Activated naive CD4-positive, alpha-beta T cell treated with anti-CD3 and anti-CD28 coated beads, Interleukin-2, amount 50 U/mL, for 16 hours (primary cell): Measurements from ENCODE around the gene RAPH1.
"Not testable (repeated sequence)": the region's sequence is repeated elsewhere in the genome, so short reads cannot be mapped to it uniquely, and the experiment has no call there.

ENCODE experiments used
- DNase-seq: peaks from one replicate; pipeline ENCODE4 v3.0.0-alpha.2; 2020

RAPH1 gene

DNA sequence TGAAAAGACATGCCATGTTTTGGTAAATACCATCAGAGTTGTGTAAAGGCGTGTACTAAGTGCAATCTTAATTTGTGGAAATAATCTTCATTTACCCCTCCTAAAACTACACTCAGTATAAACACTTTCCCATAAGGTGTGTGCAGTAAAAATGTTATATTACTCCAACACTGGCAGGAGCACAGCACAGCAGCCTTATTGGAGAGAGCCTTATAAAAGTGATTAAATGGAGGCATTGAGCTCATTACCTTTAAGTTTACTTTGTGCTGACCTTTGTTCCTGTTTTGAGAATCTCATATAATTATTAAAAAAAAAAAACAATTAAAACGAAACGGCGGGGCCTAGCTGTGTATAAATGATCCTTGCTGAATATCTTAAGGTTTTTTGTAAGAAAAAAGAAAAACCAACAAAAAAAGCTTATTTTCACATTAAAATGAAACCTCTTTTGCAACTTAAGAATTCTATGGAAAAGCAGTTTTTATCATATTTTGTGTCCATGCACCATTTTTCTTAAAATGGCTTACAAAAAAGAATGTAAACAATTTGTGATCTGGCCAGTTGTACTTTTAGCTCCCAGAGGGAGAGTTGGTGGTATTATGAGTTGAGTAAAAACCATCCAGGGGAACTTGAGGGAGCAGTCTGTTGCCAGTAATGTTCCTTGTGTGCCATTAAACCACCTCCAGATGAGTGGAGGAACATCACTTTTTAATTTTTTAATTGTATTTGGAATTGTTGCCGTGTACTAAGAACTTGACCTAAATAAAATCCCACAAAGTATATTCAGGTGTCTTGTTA, 103.5 kb downstream of the RAPH1 start:
- no peak for DNase-seq

DNA sequence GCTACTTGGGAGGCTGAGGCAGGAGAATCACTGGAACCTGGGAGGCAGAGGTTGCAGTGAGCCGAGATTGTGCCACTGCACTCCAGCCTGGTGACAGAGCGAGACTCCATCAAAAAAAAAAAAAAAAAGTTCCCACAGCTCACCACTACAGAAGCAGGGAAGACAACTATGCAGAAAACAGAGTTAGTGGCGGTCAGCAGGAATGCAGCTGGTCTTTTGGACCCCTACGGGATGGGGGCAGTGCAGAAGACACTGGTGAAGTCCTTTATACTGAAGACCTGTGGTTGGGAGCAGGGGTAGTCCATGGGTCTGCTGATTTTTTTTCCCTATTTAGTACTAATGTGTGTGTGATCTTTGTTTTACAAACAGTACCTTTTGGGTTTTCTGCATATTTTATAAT, 105.5 kb downstream of the RAPH1 start:
- DNase-seq, result not testable (repeated sequence)

DNA sequence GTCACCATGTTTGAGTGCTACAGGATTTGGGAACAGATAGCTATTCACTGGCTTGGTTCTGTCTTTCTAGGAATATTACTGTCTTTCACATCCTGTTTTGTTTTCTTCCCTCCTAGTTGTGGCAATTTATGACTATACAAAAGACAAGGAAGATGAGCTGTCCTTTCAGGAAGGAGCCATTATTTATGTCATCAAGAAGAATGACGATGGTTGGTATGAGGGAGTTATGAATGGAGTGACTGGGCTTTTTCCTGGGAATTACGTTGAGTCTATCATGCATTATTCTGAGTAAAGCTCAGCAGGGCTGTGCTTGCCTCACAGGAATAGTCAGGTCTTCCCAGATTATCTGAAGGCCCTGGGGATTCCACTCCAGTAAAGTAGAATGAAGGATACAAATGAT, 108.0 kb downstream of the RAPH1 start:
- no peak for DNase-seq

DNA sequence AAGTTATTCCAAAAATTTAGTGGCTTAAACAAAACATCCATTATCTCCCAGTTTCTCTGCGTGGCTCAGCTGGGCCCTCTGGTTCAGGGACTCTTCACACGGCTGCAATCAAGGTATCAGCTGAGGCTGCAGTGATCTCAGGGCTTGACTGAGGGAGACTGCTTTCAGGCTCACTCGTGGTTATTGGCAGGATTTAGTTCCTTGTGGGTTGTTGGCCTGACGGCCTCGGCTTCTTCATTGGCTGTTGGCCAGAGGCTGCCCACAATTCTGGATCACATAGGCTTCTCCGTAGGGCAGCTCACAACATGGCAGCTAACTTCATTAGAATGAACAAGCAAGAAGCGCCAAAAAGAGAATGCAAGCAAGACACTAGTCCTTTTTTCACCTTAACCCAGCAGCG, 116.8 kb downstream of the RAPH1 start:
- DNase-seq, result no peak

DNA sequence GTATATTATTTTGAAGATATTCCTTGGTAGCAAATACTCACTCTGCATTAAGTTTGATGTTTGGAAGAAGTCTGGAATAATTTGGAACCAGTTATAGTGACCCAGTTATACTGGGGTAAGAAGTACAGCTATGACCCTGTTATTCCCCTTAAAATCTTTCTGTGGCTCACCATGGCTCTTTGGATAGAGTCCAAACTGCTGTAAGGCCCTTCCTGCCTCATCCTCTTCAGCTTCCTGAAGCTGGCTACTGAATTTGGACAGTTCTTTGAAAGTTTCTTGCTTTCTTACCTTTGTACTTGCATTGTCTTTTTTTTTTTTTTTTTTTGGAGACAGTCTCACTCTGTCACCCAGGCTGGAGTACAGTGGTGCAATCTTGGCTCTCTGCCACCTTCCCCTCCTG, 121.3 kb downstream of the RAPH1 start:
- no peak for DNase-seq

DNA sequence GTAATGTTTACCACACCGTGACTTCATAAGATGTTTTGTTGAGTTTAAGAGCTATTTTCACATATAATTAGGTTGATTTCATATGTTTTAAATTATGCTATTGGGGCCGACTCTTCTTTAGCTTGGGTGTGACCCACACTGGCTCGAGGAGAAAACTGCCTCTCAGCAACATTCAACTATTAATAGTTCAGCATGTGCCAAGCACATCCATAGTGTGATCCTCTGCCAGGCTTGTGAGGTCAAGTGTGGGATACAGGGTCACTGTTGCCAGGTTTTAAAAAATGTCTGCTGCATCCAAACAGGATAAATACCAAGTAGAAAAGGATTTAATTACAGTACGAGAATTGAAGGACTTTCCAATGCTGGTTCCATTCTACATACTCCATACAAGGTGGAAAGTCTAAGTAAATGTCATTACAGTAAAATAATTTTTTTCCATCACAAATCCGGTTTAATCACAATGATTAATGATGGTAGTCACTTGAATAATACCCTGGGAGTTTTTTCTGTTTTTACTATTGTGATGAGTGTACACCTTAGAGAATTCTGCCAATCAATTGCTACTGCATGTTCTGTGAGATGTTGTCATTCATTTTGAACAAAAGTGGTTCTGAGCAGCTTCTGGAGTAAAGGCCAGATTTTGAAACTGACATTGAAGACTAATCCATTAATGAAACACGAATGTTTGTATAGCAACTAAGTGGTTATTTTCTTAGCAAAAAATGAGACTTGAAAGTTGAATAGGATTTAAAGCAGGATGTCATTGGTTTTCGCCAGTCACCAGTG, 122.4 kb downstream of the RAPH1 start:
- DNase-seq, result no peak

DNA sequence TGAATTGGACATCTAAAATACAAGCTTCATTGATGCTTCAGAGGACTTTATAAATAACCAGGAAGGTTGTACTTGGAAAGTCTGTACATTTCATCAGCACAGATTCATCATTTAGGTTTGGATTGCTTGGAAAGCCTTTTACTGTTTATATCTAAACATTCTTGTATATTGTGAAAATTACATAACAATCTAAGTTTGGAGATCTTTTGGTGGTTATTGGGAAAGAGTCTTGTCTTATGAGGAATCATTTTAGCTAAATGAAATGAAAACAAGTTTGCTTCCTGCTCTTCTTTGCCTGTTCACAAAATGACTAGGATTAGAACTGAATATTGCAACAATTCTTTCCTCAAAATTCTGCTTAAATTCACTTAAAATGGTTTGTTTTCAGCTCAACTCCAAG, 127.6 kb downstream of the RAPH1 start:
- DNase-seq, result no peak

DNA sequence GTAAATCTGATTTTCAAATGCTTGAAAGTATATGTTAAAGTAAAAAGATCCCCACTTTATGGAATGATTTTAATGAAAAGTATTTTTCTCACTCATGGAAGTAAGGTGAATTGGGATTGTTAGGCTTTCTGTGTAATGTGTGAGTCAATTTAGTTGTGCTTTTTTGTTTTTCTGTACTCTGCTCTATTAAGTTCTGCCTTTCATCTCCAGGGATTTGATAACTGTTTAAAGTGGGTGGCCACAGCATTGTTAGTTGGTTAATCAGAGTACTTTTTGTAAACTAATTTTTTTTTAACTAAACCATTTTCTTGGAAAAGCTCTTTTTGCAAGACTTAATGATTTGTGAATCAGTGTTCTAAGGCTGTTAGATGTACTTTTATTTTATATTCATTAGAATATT, 130.1 kb downstream of the RAPH1 start:
- no peak for DNase-seq

DNA sequence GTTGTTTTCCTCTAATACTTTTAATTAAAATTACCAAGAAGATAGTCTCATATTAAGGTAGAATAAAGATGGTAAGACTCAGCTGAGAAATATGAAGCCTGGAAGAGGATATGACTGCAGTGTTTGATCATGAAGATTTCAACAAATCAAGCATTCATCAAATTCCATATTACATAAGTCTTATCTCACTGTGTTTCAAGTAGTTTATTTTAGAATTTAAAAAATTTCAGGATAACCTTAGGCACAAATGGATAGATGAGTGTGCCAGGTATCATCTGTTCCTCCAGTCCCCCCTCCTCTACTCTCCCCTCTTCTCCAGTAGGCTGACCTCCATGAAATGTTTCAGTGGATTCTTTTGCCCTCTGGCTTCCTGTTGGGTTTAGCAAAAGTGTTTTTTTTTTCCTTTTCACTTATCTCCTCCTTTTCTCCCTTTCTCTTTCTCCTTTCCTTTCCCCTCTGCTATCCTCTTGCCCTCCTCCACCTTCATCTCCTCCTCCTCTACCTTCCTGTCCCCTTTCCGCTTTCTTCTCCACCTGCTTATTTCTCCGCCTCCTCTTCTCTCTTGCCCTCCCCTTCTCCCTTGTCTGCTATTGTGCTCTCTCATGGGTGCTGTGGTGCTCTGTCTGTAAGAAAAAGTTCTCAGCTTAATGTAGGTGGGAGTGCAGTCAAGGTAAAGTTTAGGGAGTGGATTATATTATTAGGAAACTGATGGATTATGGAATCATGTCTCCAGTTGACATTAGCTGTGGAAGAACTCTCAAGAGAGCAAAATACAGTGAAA, 134.1 kb downstream of the RAPH1 start:
- DNase-seq, result no peak

DNA sequence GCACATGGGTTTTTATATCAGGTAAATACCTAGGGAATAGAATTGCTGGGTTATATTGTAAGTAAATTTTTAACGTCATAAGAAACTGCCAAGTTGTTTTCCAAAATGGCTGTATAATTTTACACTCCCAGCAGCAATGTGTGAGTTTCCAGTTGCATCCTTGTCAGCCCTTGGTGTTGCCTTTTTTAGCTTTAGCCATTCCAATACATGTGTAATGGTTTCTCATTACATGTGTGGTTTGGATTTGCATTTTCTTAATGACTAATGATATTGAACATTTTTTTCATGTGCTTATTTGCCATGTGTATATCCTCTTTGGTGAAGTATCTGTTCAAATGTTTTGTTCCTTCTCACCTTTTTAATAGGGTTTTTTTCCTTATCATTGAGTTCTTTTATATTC, 136.1 kb downstream of the RAPH1 start:
- no peak for DNase-seq

DNA sequence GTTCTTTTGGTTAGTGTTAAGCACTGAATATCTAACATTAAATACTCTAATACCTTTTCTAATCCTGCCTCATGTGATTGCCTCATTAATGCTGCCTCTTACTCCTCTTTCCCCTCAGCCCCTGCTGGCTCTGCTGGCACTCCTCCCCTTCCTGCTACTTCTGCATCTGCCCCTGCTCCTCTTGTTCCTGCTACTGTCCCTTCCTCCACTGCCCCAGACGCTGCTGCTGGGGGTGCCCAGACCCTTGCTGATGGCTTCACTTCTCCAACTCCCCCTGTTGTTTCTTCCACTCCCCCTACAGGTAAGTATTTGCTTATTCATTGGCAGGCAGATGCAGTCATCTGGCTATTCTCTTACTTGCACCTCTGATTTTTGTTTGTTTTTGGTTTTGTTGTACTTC, 138.4 kb downstream of the RAPH1 start:
- DNase-seq, result no peak

DNA sequence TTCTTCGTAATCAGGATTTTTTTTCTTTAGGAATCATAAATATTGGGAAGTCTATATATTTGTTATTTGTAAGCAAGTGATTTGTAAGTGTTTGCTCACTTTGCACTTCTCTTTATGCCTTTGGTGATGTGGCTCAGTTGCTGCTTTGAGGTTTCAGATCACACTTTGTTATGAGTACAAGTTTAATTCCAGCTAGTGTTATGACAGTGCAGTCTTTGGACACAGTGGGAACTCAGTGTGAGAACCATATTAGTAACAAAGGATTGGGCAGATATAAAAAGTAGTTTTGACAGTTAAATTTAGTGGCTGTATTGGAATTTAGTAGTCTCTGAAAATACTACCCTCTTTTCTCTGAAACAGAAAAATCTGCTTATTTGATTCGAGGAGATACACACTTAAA, 139.2 kb downstream of the RAPH1 start:
- DNase-seq, result no peak

DNA sequence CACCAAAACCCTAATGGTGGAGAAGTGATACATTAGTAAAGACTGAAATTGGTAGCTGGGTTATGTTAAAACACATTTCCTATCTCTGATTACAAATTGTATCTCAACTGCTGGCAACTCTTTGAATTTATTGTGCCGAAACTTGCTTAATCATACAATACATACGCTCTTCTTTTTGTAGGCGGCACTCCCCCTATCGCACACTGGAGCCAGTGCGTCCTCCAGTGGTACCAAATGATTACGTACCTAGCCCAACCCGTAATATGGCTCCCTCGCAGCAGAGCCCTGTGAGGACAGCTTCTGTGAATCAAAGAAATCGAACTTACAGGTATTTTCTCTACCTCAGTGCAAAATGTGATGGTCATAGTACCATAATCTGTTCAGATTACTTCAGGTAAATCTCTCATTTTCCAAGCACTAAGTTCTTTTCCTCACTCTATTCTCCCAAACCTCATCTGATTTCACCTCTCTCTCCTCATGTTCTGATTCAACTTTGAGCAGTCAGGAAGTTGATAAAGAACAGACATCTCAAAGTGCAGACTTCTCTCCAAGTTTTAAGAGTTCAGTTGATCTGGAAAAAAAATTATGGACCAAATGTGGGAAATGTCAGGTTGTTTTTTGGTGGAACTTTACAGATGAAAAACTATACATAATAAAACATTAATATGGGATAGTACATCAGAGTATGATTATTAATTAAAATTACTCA, 140.4 kb downstream of the RAPH1 start:
- DNase-seq, result no peak

DNA sequence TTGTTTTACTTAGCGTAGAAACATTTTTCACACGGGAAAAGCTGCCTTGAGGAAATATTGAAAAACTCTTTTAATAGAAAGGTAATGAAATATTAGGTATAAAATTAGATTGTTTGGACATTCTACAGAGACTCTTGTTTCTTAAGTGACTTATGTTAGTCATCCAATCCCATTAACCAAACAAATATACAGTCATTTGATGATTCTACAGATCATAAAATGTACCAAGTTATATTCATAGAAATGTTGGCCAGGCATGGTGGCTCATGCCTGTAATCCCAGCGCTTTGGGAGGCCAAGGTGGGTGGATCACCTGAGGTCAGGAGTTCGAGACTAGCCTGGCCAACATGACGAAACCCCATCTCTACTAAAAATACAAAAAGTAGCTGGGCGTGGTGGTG, 146.9 kb downstream of the RAPH1 start:
- DNase-seq, result not testable (repeated sequence)

DNA sequence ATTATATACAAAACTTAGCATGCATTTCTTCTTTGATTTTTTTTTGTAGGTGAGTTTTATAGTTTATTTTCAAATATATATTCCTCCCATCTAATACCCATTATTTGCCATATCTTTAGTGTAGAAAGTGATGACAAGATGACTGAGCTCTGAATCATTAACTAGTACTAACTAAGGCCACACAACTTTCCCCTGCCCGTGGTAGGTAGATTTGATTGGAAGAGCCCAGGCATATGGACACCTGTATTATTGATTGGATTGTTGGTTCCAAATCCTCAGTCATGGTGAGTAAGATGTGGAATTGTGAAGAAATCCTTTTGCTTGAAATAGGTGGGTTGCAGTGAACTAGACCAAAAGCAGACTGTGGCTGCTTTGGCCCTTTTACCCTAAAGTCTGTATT, 152.1 kb downstream of the RAPH1 start:
- DNase-seq, result no peak

DNA sequence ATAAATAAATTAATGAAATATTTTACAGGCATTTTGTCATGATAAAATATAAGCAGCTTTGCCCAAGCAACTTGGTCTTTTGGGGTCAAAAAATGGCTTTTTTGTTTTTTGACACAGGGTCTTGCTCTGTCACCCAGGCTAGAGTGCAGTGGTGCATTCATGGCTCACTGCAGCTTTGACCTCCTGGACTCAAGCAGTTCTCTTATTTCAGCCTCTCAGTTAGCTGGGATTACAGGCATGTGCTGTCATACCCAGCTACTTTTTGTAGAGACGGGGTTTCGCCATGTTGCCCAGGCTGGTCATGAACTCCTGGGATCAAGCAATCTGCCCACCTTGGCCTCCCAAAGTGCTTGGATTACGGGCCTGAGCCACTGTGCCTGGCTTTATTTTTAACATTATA, 155.9 kb downstream of the RAPH1 start:
- no peak for DNase-seq

DNA sequence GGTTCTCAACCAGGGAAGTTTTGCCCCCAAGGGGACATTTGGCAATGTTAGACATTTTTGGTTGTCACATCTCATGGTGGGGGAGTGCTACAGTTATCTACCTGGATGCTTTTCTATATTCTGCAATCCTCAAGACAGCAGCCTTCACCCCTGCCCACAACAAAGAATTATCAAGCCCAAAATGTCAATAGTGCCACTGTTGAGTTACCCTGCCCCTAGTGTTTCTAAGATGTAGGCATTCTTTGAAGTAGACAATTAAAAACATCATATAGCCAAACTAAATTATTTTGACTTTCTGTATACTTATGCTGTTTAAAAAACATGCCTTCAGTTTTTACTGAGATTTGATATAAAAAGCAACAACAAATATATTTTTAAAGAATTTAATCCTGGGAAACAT, 158.9 kb downstream of the RAPH1 start:
- no peak for DNase-seq

DNA sequence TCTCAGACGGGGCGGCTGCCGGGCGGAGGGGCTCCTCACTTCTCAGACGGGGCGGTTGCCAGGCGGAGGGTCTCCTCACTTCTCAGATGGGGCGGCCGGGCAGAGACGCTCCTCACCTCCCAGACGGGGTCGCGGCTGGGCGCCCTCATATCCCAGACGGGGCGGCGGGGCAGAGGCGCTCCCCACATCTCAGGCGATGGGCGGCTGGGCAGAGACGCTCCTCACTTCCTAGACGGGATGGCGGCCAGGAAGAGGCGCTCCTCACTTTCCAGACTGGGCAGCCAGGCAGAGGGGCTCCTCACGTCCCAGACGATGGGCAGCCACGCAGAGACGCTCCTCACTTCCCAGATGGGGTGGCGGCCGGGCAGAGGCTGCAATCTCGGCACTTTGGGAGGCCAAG, 162.4 kb downstream of the RAPH1 start:
- DNase-seq, result not testable (repeated sequence)

DNA sequence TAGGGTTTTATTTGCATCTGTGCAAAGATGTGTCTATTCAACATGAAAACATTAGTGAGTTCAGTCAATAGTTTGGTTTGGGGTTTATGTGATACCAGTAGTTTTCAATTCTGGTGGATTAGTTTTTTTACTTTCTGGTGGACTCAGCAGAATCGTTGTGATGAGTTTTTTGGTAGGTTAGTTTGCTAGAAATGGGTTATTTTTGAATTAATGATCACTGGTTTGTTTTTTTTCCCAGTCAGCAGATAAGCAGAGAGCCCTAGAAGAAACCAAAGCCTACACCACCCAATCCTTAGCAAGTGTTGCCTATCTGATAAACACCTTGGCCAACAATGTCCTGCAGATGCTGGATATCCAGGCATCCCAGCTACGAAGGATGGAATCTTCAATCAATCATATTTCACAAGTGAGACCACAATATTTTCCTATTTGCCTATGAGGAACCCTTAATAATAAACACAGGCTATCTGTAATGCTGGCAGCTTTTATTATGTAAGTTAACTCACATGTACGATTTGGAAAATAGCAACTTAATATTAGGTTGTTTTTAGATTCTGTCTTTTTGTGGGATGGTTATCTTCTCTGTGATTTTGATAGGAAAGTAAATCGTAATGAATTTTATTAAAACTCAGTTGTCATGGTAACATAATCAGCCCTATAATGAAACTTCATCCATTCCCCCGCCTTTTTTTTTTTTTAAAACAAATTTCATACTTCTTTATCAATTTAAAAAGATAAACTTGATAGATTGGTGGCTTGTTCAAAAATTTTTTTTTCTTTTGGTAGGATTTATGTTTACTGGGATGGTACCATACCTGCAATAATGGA, 168.2 kb downstream of the RAPH1 start:
- no peak for DNase-seq

DNA sequence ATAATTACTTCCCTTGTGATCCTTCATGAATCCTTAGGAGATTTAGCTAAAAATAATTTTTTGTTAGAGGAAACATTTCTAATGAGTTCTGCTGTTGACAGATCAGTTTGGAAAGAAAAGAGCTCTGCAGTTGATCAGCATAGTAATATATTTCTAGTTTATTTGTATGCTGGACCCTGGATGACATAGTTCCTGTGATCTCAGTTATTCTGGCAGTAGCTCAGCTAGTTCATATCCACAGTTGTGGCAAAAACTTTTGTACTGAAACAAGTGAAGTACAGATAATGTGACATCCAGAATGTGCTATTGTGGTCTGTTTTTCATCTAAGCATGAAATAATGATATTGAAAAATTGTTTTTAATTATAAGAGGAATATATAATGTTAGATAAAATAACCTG, 173.2 kb downstream of the RAPH1 start:
- no peak for DNase-seq

DNA sequence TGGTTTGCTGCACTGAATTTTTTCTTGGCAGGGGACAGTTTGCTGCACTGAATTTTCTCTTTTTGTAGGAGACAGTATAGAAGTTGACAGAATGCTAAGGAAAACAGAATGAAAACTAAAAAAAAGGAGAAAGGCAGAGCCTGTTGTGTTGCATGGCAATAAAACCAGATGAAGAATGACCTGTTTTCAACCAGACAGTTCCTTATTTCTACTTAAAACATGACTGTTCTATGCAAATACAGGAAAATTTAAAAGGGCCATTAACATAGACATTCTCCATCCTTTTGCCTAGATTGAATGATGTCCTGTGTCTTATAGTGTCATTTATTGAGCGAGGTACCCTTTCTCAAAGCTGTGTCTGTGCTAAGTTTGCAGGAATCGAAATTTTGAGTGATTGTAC, 173.6 kb downstream of the RAPH1 start:
- no peak for DNase-seq

DNA sequence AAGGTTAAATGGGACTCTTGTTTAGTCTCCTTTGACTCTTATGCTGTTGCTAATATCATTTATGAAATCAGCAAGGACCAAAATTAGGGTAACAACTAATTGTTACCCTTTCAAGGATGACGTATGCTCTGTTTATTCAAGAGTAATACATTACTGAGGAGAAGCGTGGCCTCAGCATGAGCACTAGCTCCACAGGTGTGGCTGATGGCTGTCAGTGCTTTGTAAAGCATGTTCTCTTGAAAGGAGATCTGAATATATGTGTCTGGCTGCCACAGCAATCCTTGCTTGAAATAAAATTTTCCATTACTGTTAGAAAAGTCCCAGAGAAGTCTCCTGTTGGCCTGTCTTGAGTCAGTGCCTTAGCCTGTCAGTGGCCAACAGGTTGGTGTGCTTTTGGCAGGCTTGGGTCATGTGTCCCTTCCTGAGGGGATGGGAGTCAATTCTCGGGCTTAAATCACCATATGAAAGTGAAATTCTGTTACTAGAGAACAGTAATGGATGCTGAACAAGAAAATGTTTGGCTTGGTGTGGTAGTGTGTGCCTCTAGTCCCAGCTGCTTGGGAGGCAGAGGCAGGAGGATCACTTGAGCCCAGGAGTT, 174.2 kb downstream of the RAPH1 start:
- no peak for DNase-seq
